SJSA1 (cell line): ENCODE data around the gene ZNF562. TPM values are rescaled to one million over a fixed set of nuclear protein-coding genes. Genes with fewer than 3 reads are reported as not detected.

Experiments
- DNase-seq, 2 experiments: peaks; one replicate each; pipeline ENCODE4 v3.0.0-alpha.2; 2015 to 2020; ENCODE audit warnings: low spot score in 2 of 2, low read depth in 1 of 2
- H3K27ac ChIP-seq: fragments of 250-450 bp; sonication (Bioruptor Pico); 2 replicates; pipeline ENCODE4 v1.5.1; 2020; ENCODE audit warnings: mild to moderate bottlenecking, moderate library complexity
- H3K27me3 ChIP-seq: fragments of 250-450 bp; sonication (Bioruptor Pico); replicated peaks from 2 replicates; pipeline ENCODE4 v1.5.1; 2020; ENCODE audit warnings: mild to moderate bottlenecking, moderate library complexity
- H3K36me3 ChIP-seq: fragments of 250-450 bp; sonication (Bioruptor Pico); 2 replicates; pipeline ENCODE4 v1.5.1; 2020; ENCODE audit warnings: mild to moderate bottlenecking
- H3K4me1 ChIP-seq: fragments of 250-450 bp; sonication (Bioruptor Pico); replicated peaks from 2 replicates; pipeline ENCODE4 v1.6.1; 2021; ENCODE audit warnings: mild to moderate bottlenecking
- H3K4me3 ChIP-seq: fragments of 250-450 bp; sonication (Bioruptor Pico); 2 replicates; pipeline ENCODE4 v1.5.1; 2020; ENCODE audit warnings: mild to moderate bottlenecking
- H3K9me3 ChIP-seq: fragments of 250-450 bp; sonication (Bioruptor Pico); replicated peaks from 2 replicates; pipeline ENCODE4 v1.5.1; 2020; ENCODE audit warnings: mild to moderate bottlenecking
- total RNA-seq: library from RNA; depleted of rRNA; stranded (reverse); fragments of >200 nt; shearing (Covaris generic); gene quantifications from 2 replicates; pipeline ENCODE4 v1.2.3, GENCODE V29; 2014; rRNA removed

Gene ZNF562
- total RNA-seq, 1 experiment from 2014 or later: 7.8 TPM

DNA sequence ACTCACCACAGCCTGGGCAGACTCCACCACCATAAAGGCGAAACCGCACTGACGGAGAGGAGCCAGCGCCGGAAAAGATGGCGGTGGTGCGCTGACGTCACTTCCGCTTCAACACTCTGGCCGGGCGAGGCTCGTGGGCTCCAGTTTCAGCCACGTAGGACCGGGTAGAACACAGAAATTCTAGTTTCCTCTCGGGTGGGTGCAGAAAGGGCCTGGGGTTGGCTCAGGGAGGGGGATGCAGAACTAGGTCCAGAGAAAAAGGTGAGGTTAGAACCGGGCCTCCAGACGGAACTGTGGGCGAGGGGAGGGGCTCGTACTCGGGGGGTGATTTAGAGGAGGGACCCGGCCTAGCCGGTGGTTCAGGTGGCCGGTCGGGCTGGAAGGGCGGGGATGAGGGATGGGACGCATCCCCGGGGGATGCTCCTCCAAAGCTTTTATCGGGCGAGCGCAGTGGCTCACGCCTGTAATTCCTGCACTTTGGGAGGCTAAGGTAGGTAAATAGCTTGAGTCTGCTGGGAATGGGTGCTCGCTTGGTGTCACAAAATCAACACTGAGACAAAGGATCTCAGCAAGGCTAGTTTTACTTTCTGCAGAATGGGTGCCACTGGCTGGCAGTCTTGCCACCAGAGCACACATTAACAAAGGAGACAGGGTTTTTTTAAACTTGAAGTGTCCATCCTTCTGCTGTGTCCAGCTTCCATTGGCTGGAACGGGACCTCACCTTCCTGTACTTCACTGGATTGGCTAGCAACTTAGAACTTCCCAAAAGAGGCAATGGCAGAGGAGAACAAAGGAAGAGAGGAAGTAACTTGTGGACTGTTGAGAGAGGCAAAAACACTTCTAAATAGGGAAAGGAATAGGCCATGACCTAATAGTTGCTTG is 53.5 kb downstream of the ZNF562 start, which contains the start of gene ZNF561:
TSS of gene ZNF561 (minus strand) at position 77 of the 882 bp plus-strand sequence. CDS start 1,776 bp downstream, outside the sequence.
- Histone ChIP-seq H3K4me3 (peak within 1 kb of the TSS; percentile 70), H3K4me1 (peaks cover 12% of the 10 kb centered on the region), H3K27ac (peak within 1 kb of the TSS; percentile 90), H3K9me3 (0 out of 2 replicates have a peak, but pooled peaks cover 3% of the 10 kb centered on the region), H3K36me3 (peaks cover 37% of the 10 kb centered on the region), H3K27me3 (no peaks in the 10 kb centered on the region)
- peak; percentile 85 to 92 for DNase-seq

DNA sequence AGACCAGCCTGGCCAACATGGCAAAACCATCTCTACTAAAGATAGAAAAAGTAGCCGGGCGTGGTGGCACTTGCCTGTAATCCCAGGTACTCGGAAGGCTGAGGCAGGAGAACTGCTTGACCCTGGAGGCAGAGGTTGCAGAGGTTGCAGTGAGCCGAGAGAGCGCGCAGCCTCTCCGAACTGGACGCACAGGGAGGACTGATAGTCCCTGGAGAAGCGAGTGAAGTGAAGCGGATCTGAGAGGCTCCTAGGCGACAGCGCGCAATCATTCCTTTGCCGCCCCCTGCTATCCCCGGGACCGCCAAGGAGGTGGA is 54.1 kb downstream of the ZNF562 start:
- no peaks in the 10 kb centered on the region for H3K27me3 ChIP-seq
- no peak for DNase-seq
- H3K4me3 ChIP-seq: peak overlapping the region; percentile 70
- 0 out of 2 replicates have a peak, but pooled peaks cover 3% of the 10 kb centered on the region for H3K9me3 ChIP-seq
- peak overlapping the region; percentile 90 for H3K27ac ChIP-seq
- H3K36me3 ChIP-seq: peaks cover 43% of the 10 kb centered on the region
- peaks cover 12% of the 10 kb centered on the region for H3K4me1 ChIP-seq

DNA sequence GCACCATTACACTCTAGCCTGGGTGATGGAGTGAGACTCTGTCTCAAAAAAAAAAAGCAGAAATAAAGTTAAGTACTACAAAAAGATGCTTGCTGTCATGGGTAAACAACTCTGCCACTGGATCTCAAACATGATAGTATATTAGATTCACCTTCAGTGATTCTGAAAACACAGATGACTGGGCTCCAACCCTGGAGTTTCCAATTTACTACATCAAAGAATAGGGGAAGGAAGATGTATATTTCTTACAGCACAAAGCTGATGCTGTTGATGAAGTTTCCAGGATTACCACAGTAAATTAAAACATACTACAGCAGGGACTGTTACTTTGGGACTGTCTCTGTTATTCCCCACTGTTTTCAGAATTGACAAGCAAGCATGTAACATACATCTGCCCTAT is 59.1 kb downstream of the ZNF562 start:
- H3K27me3 ChIP-seq: no peaks in the 10 kb centered on the region
- peaks cover 7% of the 10 kb centered on the region; the same call in 1 of the 2 replicates for H3K9me3 ChIP-seq
- peaks cover 6% of the 10 kb centered on the region for H3K4me1 ChIP-seq
- no peak overlapping the region for H3K4me3 ChIP-seq
- DNase-seq: no peak
- H3K36me3 ChIP-seq: peaks cover 88% of the 10 kb centered on the region
- H3K27ac ChIP-seq: no peak overlapping the region

DNA sequence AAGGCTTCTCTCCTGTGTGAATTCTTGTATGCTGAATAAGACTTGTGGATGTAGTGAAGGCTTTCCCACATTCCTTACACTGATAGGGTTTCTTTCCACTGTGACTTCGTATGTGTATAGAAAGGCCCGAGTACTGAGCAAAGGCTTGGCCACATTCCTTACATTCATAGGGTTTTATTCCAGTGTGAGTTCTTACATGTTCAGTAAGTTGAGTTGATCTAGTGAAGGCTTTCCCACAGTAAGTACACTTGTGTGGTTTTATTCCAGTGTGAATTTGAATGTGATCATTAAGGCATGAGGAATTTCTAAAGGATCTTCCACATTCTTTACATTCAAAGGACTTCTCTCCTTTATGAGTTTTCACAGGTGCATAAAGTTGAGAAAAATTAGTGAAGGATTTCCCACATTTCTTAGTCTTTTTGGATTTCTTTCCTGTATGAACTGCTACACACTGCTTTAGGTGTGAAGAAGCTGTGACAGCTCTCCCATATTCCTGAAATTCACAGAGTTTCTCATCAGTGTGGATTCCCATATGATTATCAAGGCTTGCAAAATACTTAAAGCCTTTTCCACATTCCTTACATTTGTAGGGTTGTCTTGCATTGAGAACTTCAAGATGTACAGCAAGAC is 64.3 kb downstream of the ZNF562 start:
- Histone ChIP-seq H3K9me3 (peaks cover 11% of the 10 kb centered on the region; the same call in 1 of the 2 replicates), H3K27me3 (no peaks in the 10 kb centered on the region), H3K27ac (no peak overlapping the region), H3K4me3 (no peak overlapping the region), H3K4me1 (no peaks in the 10 kb centered on the region), H3K36me3 (peaks cover 72% of the 10 kb centered on the region)
- DNase-seq: no peak

DNA sequence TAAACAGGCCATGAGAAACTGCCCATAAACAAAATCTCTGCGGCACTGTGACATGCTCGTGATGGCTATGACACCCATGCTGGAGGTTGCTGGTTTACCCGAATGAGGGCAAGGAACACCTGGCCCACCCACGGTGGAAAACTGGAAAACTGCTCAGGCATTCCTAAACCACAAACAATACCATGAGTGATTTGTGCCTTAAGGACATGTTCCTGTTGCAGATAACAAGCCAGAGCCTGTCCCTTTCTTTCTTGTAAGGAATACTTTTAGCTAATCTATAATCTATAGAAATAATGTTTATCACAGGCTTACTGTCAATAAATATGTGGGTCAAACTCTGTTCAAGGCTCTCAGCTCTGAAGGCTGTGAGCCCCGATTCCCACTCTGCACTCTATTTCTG is 66.0 kb downstream of the ZNF562 start:
- no peak overlapping the region for H3K27ac ChIP-seq
- peaks cover 11% of the 10 kb centered on the region; the same call in 1 of the 2 replicates for H3K9me3 ChIP-seq
- no peak for DNase-seq
- H3K36me3 ChIP-seq: peaks cover 55% of the 10 kb centered on the region
- H3K4me1 ChIP-seq: no peaks in the 10 kb centered on the region
- H3K27me3 ChIP-seq: no peaks in the 10 kb centered on the region
- no peak overlapping the region for H3K4me3 ChIP-seq

DNA sequence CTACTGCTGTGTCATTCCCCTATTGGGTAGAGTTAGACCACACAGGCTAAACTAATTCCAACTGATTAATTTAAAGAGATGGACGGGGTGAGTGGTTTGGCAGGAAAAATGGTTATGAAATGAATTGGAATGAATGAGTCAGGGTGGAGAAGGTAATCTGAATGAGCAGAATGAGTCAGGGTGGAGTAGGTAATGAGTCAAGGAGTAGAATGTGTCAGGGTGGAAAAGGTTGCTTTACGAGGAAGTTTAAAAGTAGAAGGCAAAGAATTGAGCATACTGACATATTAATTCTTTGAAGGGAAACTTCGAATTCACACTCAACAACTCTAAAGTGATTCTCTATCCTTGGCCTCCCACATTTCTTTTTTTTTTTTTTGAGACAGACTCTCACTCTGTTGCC is 77.9 kb downstream of the ZNF562 start:
- Histone ChIP-seq H3K9me3 (no peaks in the 10 kb centered on the region), H3K4me1 (no peaks in the 10 kb centered on the region), H3K36me3 (no peaks in the 10 kb centered on the region), H3K27ac (no peak overlapping the region), H3K27me3 (no peaks in the 10 kb centered on the region), H3K4me3 (no peak overlapping the region)
- DNase-seq: no peak

Other genes with a start within 250 kb of the ZNF562 start
- 9.0 and 16.1 TPM in 2 replicates for gene ZNF266, start 239.5 kb downstream of the ZNF562 start, total RNA-seq
- gene ZNF560, start 176.5 kb downstream of the ZNF562 start, total RNA-seq: not detected in 2 replicates
- gene ZNF426, start 136.5 kb downstream of the ZNF562 start, total RNA-seq: 4.7 and 5.9 TPM in 2 replicates
- 22.9 and 29.1 TPM in 2 replicates for gene ZNF121, start 90.6 kb downstream of the ZNF562 start, total RNA-seq
- 9.8 and 14.5 TPM in 2 replicates for gene ZNF561, start 53.9 kb downstream of the ZNF562 start, total RNA-seq
- gene ZNF846, start 93.6 kb upstream of the ZNF562 start, total RNA-seq: 3.5 and 6.3 TPM in 2 replicates
- 16.9 and 34.1 TPM in 2 replicates for gene FBXL12, start 144.0 kb upstream of the ZNF562 start, total RNA-seq
- 472 and 541 TPM in 2 replicates for gene UBL5, start 152.8 kb upstream of the ZNF562 start, total RNA-seq
- 171 and 230 TPM in 2 replicates for gene PIN1, start 160.2 kb upstream of the ZNF562 start, total RNA-seq